ENCODE measurements around the gene EGFLAM. TPM values are rescaled to one million over a fixed set of nuclear protein-coding genes. Genes with fewer than 3 reads are reported as not detected.

The EGFLAM gene
- total RNA-seq, 1 experiment from 2014 or later = 0.33 TPM

DNA sequence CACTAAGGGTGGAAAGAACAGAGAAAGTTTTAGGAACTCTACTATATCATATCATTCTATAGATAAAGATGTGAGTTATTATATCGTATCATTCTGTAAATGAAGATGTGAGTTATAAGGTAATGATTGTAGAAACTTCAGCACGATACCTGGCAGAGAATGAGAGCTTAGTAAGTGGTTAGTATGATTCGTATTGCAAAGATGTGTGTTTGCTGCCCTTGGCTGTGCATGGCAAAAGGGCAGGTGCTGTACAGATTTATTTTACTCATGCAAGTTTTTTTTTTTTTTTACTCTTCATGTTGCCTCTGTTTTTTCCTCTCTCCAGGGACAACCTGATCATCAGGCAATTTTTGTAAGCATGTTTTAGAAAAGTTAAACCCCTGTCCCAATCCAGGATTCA lies 83.3 kb downstream of the EGFLAM start:
- Histone ChIP-seq H3K4me2 (ENCODE audit: insufficient read depth, insufficient read length, low read length) (no peak overlapping the region), H3K79me1 (ENCODE audit: insufficient read depth, low read depth, low read length, poor library complexity, severe bottlenecking) (no peaks in the 10 kb centered on the region), H3K27me3 (ENCODE audit: insufficient read depth, low read length) (no peaks in the 10 kb centered on the region), H2BK15ac (ENCODE audit: low read depth, low read length) (no peak overlapping the region), H4K20me1 (ENCODE audit: control insufficient read depth, insufficient read depth, insufficient read length) (peaks cover 3% of the 10 kb centered on the region), H3K18ac (ENCODE audit: insufficient read length, low read depth, low read length) (no peak overlapping the region), H3K4me1 (ENCODE audit: insufficient read depth, low read length) (no peaks in the 10 kb centered on the region), H3K56ac (ENCODE audit: insufficient read length, low read depth, low read length) (no peak overlapping the region), H4K5ac (ENCODE audit: insufficient read length, low read depth, low read length) (no peak overlapping the region), H2BK5ac (ENCODE audit: insufficient read length, low read length) (no peak overlapping the region), H3K23me2 (ENCODE audit: insufficient read length, low read depth, low read length, poor library complexity, severe bottlenecking) (no peaks in the 10 kb centered on the region), H4K8ac (replicated peaks; ENCODE audit: insufficient read length, low read depth, low read length) (no peak overlapping the region), H3K9me3 (ENCODE audit: control insufficient read depth, low read depth, low read length) (no peaks in the 10 kb centered on the region), H4K91ac (ENCODE audit: insufficient read length, low read depth, low read length) (no peak overlapping the region), H3K9ac (ENCODE audit: extremely low read depth, insufficient read length, low read length) (no peak overlapping the region), H2BK20ac (ENCODE audit: low read depth, low read length, poor library complexity, severe bottlenecking) (no peak overlapping the region), H2AK5ac (ENCODE audit: insufficient read length, low read length) (no peak overlapping the region), H3K14ac (ENCODE audit: insufficient read depth, low read length) (no peak overlapping the region), H2BK120ac (ENCODE audit: low read depth, low read length, poor library complexity, severe bottlenecking) (no peak overlapping the region), H2BK12ac (ENCODE audit: insufficient read length, low read depth, low read length) (no peak overlapping the region), H3K23ac (ENCODE audit: insufficient read length, low read depth, low read length) (no peak overlapping the region), H3K4ac (ENCODE audit: low read depth, low read length) (no peak overlapping the region), H3K27ac (ENCODE audit: insufficient read length, low read depth, low read length) (no peak overlapping the region), H3T11ph (ENCODE audit: low read length) (no peak overlapping the region), H2AFZ (ENCODE audit: low read length) (no peak overlapping the region), H3K79me2 (ENCODE audit: insufficient read depth, low read length) (no peaks in the 10 kb centered on the region)
- Mint-ChIP-seq H3K4me3 (no peak overlapping the region), H3K4me1 (peaks cover 0 to 9% of the 10 kb centered on the region in 2 experiments; a peak in 2 of 4 replicates), H3K27ac (no peak overlapping the region), H3K9me3 (no peaks in the 10 kb centered on the region), H3K27me3 (ENCODE audit: low read depth) (no peaks in the 10 kb centered on the region; the same call in 1 of the 2 replicates), H3K36me3 (ENCODE audit: insufficient read depth in 1 of 3, low read depth in 3 of 3) (no peaks in the 10 kb centered on the region; a peak in 1 of 7 replicates)
- WGBS (ENCODE audit: extremely low coverage, insufficient read length, low lambda C conversion rate) = 100% methylated on average over 1 of the region's 3 CpGs
- no peak for TF ChIP-seq CTCF (conservative IDR thresholded peaks at IDR 0.05)
- no peak for DNase-seq
